SK-N-SH (cell line): Measurements from ENCODE around the gene ZNF783. TPM values are rescaled to one million over a fixed set of nuclear protein-coding genes. Genes with fewer than 3 reads are reported as not detected.

ENCODE experiments used
- CTCF ChIA-PET: fragments of 300-600, 350-600 bp; formaldehyde crosslinking; extraction: SDS; loops from one replicate; lab custom pipeline; 2021; lab: Yijun Ruan, JAX
- POLR2A ChIA-PET: fragments of 350-600 bp; sonication (Branson Sonifier 250); formaldehyde crosslinking; extraction: SDS; loops from one replicate; lab custom pipeline; 2020; ENCODE audit warnings: antibody characterized with exemption, inconsistent platforms; lab: Yijun Ruan, JAX
- DNase-seq: peaks from one replicate; pipeline ENCODE4 v3.0.0; 2012
- H2AFZ ChIP-seq: fragments of 200-600 bp; sonication (generic); 2 replicates; pipeline ENCODE4 v1.8.1; 2016; ENCODE audit warnings: antibody characterized with exemption, mild to moderate bottlenecking, low read depth
- H3F3A ChIP-seq: fragments of 200-600 bp; sonication (generic); replicated peaks from 2 replicates; pipeline ENCODE3; 2016; ENCODE audit warnings: antibody characterized with exemption, mild to moderate bottlenecking; ENCODE audit not compliant: insufficient read depth
- H3K27ac ChIP-seq, 2 experiments: fragments of 200-500 bp in 1 of 2; fragments of 200-600 bp in 1 of 2; sonication (Bioruptor generic) in 1 of 2; sonication (generic), shearing (Covaris generic) in 1 of 2; 2 replicates each; pipeline versions ENCODE4 v1.5.1 to v1.6.1; 2014 to 2016; ENCODE audit warnings: low read depth in 2 of 2, inconsistent platforms in 1 of 2, low read length in 1 of 2, mild to moderate bottlenecking in 1 of 2, mixed read lengths in 1 of 2
- H3K27me3 ChIP-seq: fragments of 200-600 bp; sonication (generic), shearing (Covaris generic); 2 replicates; pipeline ENCODE4 v1.6.1; 2016; ENCODE audit warnings: mixed run types; ENCODE audit not compliant: insufficient read depth
- H3K36me3 ChIP-seq, 2 experiments: fragments of 200-500 bp in 1 of 2; fragments of 200-600 bp in 1 of 2; sonication (Bioruptor generic) in 1 of 2; sonication (generic) in 1 of 2; replicated peaks in 1 of 2; 2 replicates each; pipeline versions ENCODE3 to v1.5.1; 2014 to 2016; ENCODE audit warnings: low read length in 1 of 2, mild to moderate bottlenecking in 1 of 2; ENCODE audit not compliant: insufficient read depth in 2 of 2, control insufficient read depth in 1 of 2
- H3K4me1 ChIP-seq, 2 experiments: fragments of 200-500 bp in 1 of 2; fragments of 200-600 bp in 1 of 2; sonication (Bioruptor generic) in 1 of 2; sonication (generic), shearing (Covaris generic) in 1 of 2; 2 replicates each; pipeline versions ENCODE4 v1.5.1 to v1.6.1; 2014 to 2016; ENCODE audit warnings: low read depth in 1 of 2, low read length in 1 of 2, mixed run types in 1 of 2; ENCODE audit not compliant: insufficient read depth in 2 of 2, control insufficient read depth in 1 of 2
- H3K4me2 ChIP-seq: fragments of 200-600 bp; sonication (generic), shearing (Covaris generic); 2 replicates; pipeline ENCODE4 v1.6.1; 2017; ENCODE audit warnings: mixed run types
- H3K4me3 ChIP-seq, 2 experiments: fragments of 200-500 bp in 1 of 2; fragments of 200-600 bp in 1 of 2; sonication (Bioruptor generic) in 1 of 2; sonication (generic), shearing (Covaris generic) in 1 of 2; 2 replicates each; pipeline versions ENCODE4 v1.5.1 to v1.8.1; 2014 to 2016; ENCODE audit warnings: low read depth in 2 of 2, inconsistent platforms in 1 of 2, low read length in 1 of 2, mild to moderate bottlenecking in 1 of 2, mixed read lengths in 1 of 2, moderate library complexity in 1 of 2
- H3K79me2 ChIP-seq: fragments of 200-600 bp; sonication (generic); 2 replicates; pipeline ENCODE4 v1.8.1; 2017; ENCODE audit warnings: mild to moderate bottlenecking; ENCODE audit not compliant: insufficient read depth
- H3K9ac ChIP-seq: fragments of 200-600 bp; sonication (generic); 2 replicates; pipeline ENCODE4 v1.6.1; 2017; ENCODE audit warnings: mixed run types
- H3K9me2 ChIP-seq: fragments of 200-600 bp; sonication (generic); 2 replicates; pipeline ENCODE4 v1.6.1; 2017; ENCODE audit warnings: mixed run types
- H3K9me3 ChIP-seq: fragments of 200-600 bp; sonication (generic); 2 replicates; pipeline ENCODE4 v1.6.1; 2017; ENCODE audit warnings: mixed run types, mild to moderate bottlenecking, moderate library complexity
- H4K20me1 ChIP-seq: fragments of 200-600 bp; sonication (generic); 2 replicates; pipeline ENCODE4 v1.6.1; 2017; ENCODE audit warnings: mild to moderate bottlenecking, mixed run types; ENCODE audit not compliant: insufficient read depth
- CHD2 ChIP-seq: fragments of 150-350 bp; IDR thresholded peaks from 2 replicates; pipeline ENCODE4 v1.6.1; 2018; ENCODE audit warnings: low read length; ENCODE audit not compliant: partially characterized antibody
- EP300 ChIP-seq, 2 experiments: IDR thresholded peaks; 2 replicates each; pipeline versions ENCODE4 v1.4.0 to v1.6.1; 2012; ENCODE audit warnings: borderline replicate concordance in 1 of 2, low read depth in 1 of 2, low read length in 1 of 2
- FOXJ3 ChIP-seq: sonication (generic); formaldehyde crosslinking; IDR thresholded peaks from 2 replicates; pipeline ENCODE4 v1.5.1; 2020; ENCODE audit warnings: mild to moderate bottlenecking, missing genetic modification reagents
- GABPA ChIP-seq: IDR thresholded peaks from 2 replicates; pipeline ENCODE4 v1.4.0; 2012; ENCODE audit warnings: low read depth, mild to moderate bottlenecking
- GATA2 ChIP-seq: sonication (generic); formaldehyde crosslinking; IDR thresholded peaks from 2 replicates; pipeline ENCODE4 v1.5.0; 2020; ENCODE audit warnings: mild to moderate bottlenecking, missing genetic modification reagents
- IRF3 ChIP-seq: fragments of 150-350 bp; IDR thresholded peaks from 2 replicates; pipeline ENCODE4 v1.6.1; 2016; ENCODE audit warnings: mild to moderate bottlenecking, low read depth, low read length
- JUND ChIP-seq: IDR thresholded peaks from 2 replicates; pipeline ENCODE4 v1.4.0; 2012
- NRF1 ChIP-seq: IDR thresholded peaks from 2 replicates; pipeline ENCODE4 v1.6.1; 2012; ENCODE audit warnings: low read depth, mild to moderate bottlenecking, low read length
- POLR2AphosphoS5 ChIP-seq: IDR thresholded peaks from 2 replicates; pipeline ENCODE4 v1.6.1; 2012; ENCODE audit warnings: low read depth, low read length
- RAD21 ChIP-seq: IDR thresholded peaks from 2 replicates; pipeline ENCODE4 v1.6.1; 2012; ENCODE audit warnings: mild to moderate bottlenecking, low read length
- RCOR1 ChIP-seq: fragments of 150-350 bp; IDR thresholded peaks from 2 replicates; pipeline ENCODE4 v1.6.1; 2017; ENCODE audit warnings: antibody characterized with exemption, low read length
- REST ChIP-seq: IDR thresholded peaks from 2 replicates; pipeline ENCODE4 v1.6.1; 2012; ENCODE audit warnings: mild to moderate bottlenecking, low read depth, low read length, moderate library complexity
- RFX5 ChIP-seq: IDR thresholded peaks from 2 replicates; pipeline ENCODE4 v1.6.1; 2012; ENCODE audit warnings: mild to moderate bottlenecking, improper control_type of control experiment, low read length
- SIN3A ChIP-seq: IDR thresholded peaks from 2 replicates; pipeline ENCODE4 v1.6.1; 2012; ENCODE audit warnings: low read depth, mild to moderate bottlenecking, low read length, moderate library complexity, borderline replicate concordance
- SMC3 ChIP-seq: IDR thresholded peaks from 2 replicates; pipeline ENCODE4 v1.6.1; 2012; ENCODE audit warnings: low read depth, low read length, improper control_type of control experiment
- TAF1 ChIP-seq: IDR thresholded peaks from 2 replicates; pipeline ENCODE4 v1.6.1; 2012; ENCODE audit warnings: low read depth, mild to moderate bottlenecking, low read length, moderate library complexity, borderline replicate concordance
- TCF12 ChIP-seq: IDR thresholded peaks from 2 replicates; pipeline ENCODE4 v1.4.0; 2012
- USF2 ChIP-seq: fragments of 150-350 bp; IDR thresholded peaks from 2 replicates; pipeline ENCODE4 v1.6.1; 2017; ENCODE audit warnings: antibody characterized with exemption, low read length, low read depth, borderline replicate concordance
- YY1 ChIP-seq: IDR thresholded peaks from 2 replicates; pipeline ENCODE4 v1.4.0; 2012; ENCODE audit warnings: low read depth, mild to moderate bottlenecking
- WGBS: methylation state at CpG from one replicate; pipeline ENCODE4 v1.1.6; 2017; ENCODE audit warnings: low lambda C conversion rate; 5-methylcytosine and 5-hydroxymethylcytosine counted together
- polyA plus RNA-seq, 3 experiments: library from polyadenylated mRNA; depleted of rRNA; stranded (reverse); fragments of >200 nt; gene quantifications; 2 replicates each; pipeline ENCODE4 v1.2.3, GENCODE V29; 2012

The ZNF783 gene
- polyA plus RNA-seq, 1 of the 3 experiments (the other 2 are of a cell fraction): 12.5 TPM

GRCh38 chr7:149223761-149224160, 38.2 kb upstream of the ZNF783 start:
- ChIA-PET POLR2A (no interaction called here), CTCF (no interaction called here)
- Histone ChIP-seq H3K36me3 (peaks cover 31 to 47% of the 10 kb centered on the region in 2 experiments), H3K79me2 (no peaks in the 10 kb centered on the region; the same call in 1 of the 2 replicates), H3K4me3 (no peak overlapping the region), H3K4me2 (no peak overlapping the region), H3F3A (peaks cover 4% of the 10 kb centered on the region), H3K9me2 (no peaks in the 10 kb centered on the region), H3K27ac (no peak overlapping the region), H3K4me1 (no peaks in the 10 kb centered on the region), H3K9ac (no peak overlapping the region), H4K20me1 (no peaks in the 10 kb centered on the region), H2AFZ (no peak overlapping the region), H3K27me3 (no peaks in the 10 kb centered on the region), H3K9me3 (no peaks in the 10 kb centered on the region)
- 97% methylated on average over 37 of the region's 39 CpGs for whole genome bisulfite sequencing
- TF ChIP-seq YY1 (no peak), TCF12 (no peak), JUND (no peak), NRF1 (no peak), EP300 (IDR thresholded peaks at IDR 0.05; ENCODE audit: borderline replicate concordance in 1 of 2, low read depth in 1 of 2, low read length in 1 of 2) (no peak), POLR2AphosphoS5 (no peak), IRF3 (no peak), GABPA (no peak), USF2 (no peak), TAF1 (no peak), SMC3 (no peak), CHD2 (no peak), RAD21 (no peak), RCOR1 (no peak), REST (no peak), FOXJ3 (CRISPR knock-in tag) (no peak), SIN3A (no peak), RFX5 (no peak), GATA2 (CRISPR knock-in tag) (no peak)
- peak; percentile 48 for DNase-seq
